SU-DHL-6 (cell line): Measurements from ENCODE around the gene MACF1.

ENCODE experiments used
- EZH2phosphoT487 ChIP-seq: fragments of 200-600 bp; sonication (generic), shearing (Covaris generic); conservative IDR thresholded peaks from 2 replicates; pipeline ENCODE4 v1.6.1; 2018; ENCODE audit warnings: mild to moderate bottlenecking, antibody characterized with exemption, low read length, moderate library complexity, mixed read lengths
- TF ChIP-seq, protein P1 (sequence below): fragments of 200-600 bp; sonication (generic); IDR thresholded peaks from one replicate; pipeline ENCODE4 v1.5.1; 2017; ENCODE audit warnings: antibody characterized with exemption, mild to moderate bottlenecking, low read length, moderate library complexity; ENCODE audit not compliant: insufficient read depth, poor library complexity, severe bottlenecking

DNA sequence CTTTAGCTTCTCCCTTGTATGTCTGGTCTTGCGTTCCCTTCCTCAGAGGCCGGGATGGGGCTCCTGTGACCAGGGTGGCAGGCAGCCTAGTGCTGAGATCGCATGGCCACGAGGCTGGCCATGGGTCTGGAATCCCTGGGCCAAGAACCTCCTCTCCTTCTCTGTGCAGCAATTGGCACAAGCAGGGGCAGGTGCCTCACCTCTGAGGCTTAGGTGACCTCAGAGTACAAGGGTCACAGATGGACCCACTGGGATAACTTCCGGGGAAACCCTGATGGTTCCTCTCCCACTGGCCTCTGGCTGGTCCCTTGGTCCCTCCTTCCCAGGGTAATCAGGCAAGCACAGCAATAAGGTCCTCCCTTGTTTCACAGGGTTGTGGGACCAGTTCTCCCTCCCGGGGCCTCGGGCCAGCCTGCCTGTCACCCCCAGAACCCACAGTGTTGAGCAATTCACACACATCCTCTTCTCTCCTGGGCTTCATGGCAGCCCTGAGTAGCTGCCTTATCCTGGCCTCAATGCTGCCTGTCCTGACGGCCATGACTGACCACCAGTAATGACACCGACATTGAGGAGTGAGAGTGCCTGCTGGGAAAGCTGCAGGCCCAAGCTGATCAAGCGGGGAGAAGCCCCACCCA lies 325.5 kb downstream of the MACF1 start:
- TF ChIP-seq, protein P1, sequence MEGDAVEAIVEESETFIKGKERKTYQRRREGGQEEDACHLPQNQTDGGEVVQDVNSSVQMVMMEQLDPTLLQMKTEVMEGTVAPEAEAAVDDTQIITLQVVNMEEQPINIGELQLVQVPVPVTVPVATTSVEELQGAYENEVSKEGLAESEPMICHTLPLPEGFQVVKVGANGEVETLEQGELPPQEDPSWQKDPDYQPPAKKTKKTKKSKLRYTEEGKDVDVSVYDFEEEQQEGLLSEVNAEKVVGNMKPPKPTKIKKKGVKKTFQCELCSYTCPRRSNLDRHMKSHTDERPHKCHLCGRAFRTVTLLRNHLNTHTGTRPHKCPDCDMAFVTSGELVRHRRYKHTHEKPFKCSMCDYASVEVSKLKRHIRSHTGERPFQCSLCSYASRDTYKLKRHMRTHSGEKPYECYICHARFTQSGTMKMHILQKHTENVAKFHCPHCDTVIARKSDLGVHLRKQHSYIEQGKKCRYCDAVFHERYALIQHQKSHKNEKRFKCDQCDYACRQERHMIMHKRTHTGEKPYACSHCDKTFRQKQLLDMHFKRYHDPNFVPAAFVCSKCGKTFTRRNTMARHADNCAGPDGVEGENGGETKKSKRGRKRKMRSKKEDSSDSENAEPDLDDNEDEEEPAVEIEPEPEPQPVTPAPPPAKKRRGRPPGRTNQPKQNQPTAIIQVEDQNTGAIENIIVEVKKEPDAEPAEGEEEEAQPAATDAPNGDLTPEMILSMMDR: no peak
- TF ChIP-seq EZH2phosphoT487: no peak
